ENCODE measurements around the gene COPG1.

The COPG1 gene

DNA sequence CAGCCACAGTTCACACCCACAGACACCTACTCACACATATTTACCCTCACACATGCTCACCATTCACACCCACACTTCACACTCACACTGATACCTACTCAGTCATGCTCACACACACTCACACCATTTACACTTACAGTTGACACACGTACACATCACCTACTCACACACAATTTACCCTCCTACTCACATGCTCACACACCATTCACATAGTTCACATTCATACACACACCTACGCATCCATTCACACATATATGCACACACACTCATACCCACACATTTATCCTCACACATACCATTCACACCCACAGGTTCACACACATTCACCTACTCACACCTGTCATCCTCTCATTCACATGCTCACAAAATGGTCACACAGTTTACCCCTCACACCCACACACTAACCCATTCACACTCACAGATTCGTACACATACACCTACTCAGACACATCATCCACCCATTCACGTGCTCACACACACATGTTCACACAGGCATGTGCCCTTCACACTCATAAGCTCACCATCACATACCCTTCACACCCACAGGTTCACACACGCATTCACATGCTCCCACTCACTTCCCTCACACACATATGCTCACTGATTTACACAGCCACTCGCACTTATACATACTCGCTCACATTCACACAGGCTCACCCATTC lies 71.5 kb downstream of the COPG1 start:
- Histone ChIP-seq H3K27me3 (no peaks in the 10 kb centered on the region), H3K4me1 (ENCODE audit: control insufficient read depth in 1 of 2, insufficient read depth in 1 of 2, low read depth in 1 of 2, low read length in 1 of 2) (peaks cover 9 to 12% of the 10 kb centered on the region in 2 experiments), H3K4me3 (ENCODE audit: low read depth in 1 of 2, low read length in 1 of 2) (no peak overlapping the region), H3K27ac (no peak overlapping the region), H3K9me3 (no peaks in the 10 kb centered on the region), H3K36me3 (no peaks in the 10 kb centered on the region)
- TF ChIP-seq CTCF (IDR thresholded peaks at IDR 0.05) = no peak

DNA sequence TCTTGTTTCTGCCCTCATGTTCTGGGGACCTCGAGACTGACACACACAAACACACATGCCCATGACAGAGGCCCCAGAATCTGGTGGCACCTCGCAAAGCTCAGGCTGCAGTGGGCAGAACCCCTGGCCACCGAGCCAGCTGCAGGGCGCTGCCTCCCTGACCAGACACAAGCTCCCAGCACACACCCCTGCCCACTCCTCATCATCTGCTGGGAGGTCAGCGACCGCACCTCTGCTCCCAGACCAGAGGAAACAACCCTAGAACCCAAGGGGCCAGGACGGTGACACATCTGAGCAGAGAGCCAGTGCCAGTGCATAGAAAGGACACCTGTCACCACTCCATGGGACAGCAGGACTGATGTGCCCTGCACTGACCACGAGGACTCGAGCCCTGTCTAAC lies 72.5 kb downstream of the COPG1 start:
- H3K9me3 ChIP-seq = no peaks in the 10 kb centered on the region
- H3K27ac ChIP-seq = no peak overlapping the region
- H3K4me3 ChIP-seq (ENCODE audit: low read depth in 1 of 2, low read length in 1 of 2) = no peak overlapping the region
- no peaks in the 10 kb centered on the region for H3K36me3 ChIP-seq
- no peak for TF ChIP-seq CTCF (IDR thresholded peaks at IDR 0.05)
- H3K27me3 ChIP-seq = no peaks in the 10 kb centered on the region
- H3K4me1 ChIP-seq (ENCODE audit: control insufficient read depth in 1 of 2, insufficient read depth in 1 of 2, low read depth in 1 of 2, low read length in 1 of 2) = peaks cover 3 to 4% of the 10 kb centered on the region in 2 experiments

- Histone ChIP-seq H3K9me3 (no peaks in the 10 kb centered on the region), H3K27me3 (no peaks in the 10 kb centered on the region), H3K27ac (no peak overlapping the region), H3K4me3 (ENCODE audit: low read depth in 1 of 2, low read length in 1 of 2) (no peak overlapping the region), H3K4me1 (ENCODE audit: control insufficient read depth in 1 of 2, insufficient read depth in 1 of 2, low read depth in 1 of 2, low read length in 1 of 2) (no peaks in the 10 kb centered on the region), H3K36me3 (no peaks in the 10 kb centered on the region)
- no peak for TF ChIP-seq CTCF (IDR thresholded peaks at IDR 0.05)
Measured at GRCh38 chr3:129323651-129324294, 74.4 kb downstream of the COPG1 start.

DNA sequence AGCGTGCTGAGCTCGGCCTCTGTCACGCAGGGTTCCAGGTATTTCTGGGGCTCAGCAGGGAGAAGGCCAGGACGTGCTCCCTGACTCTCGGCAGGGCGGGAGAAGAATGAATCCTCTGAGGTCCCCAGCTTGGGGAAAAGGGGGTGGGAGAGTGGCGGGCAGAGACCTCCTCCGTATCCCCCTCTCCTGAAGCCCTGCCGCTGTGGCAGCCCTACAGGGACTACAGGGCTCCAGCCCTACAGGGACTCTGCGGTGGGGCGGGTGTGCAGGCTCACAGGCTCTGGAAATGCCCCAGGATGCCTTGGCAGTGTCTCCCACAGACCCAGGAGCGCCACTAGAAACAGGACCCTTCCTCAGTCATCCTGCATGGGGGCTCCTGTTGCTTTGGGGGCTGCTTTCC lies 75.4 kb downstream of the COPG1 start:
- no peak overlapping the region for H3K27ac ChIP-seq
- H3K4me1 ChIP-seq (ENCODE audit: control insufficient read depth in 1 of 2, insufficient read depth in 1 of 2, low read depth in 1 of 2, low read length in 1 of 2) = no peaks in the 10 kb centered on the region
- H3K4me3 ChIP-seq (ENCODE audit: low read depth in 1 of 2, low read length in 1 of 2) = no peak overlapping the region
- no peaks in the 10 kb centered on the region for H3K36me3 ChIP-seq
- no peaks in the 10 kb centered on the region for H3K27me3 ChIP-seq
- H3K9me3 ChIP-seq = no peaks in the 10 kb centered on the region
- TF ChIP-seq CTCF (IDR thresholded peaks at IDR 0.05) = no peak

- Histone ChIP-seq H3K4me1 (ENCODE audit: control insufficient read depth in 1 of 2, insufficient read depth in 1 of 2, low read depth in 1 of 2, low read length in 1 of 2) (no peaks in the 10 kb centered on the region), H3K27me3 (no peaks in the 10 kb centered on the region), H3K4me3 (ENCODE audit: low read depth in 1 of 2, low read length in 1 of 2) (no peak overlapping the region), H3K36me3 (no peaks in the 10 kb centered on the region), H3K27ac (no peak overlapping the region), H3K9me3 (no peaks in the 10 kb centered on the region)
- TF ChIP-seq CTCF (IDR thresholded peaks at IDR 0.05) = no peak
Measured at GRCh38 chr3:129325383-129325782, 76.0 kb downstream of the COPG1 start.
